GM23338 (cell line): ENCODE data around the gene CCDC9B. TPM values are rescaled to one million over a fixed set of nuclear protein-coding genes. Genes with fewer than 3 reads are reported as not detected.

ENCODE experiments used
- ATAC-seq: fragments of 200-7000 bp; cut with Tn5 transposase; 3 replicates; pipeline ENCODE4 v1.9.1; 2020
- DNase-seq: peaks from one replicate; pipeline ENCODE4 v3.0.0-alpha.2; 2015; ENCODE audit warnings: low spot score
- H2AFZ ChIP-seq: fragments of 200-600 bp; sonication (generic); 2 replicates; pipeline ENCODE4 v1.8.0; 2016; ENCODE audit warnings: antibody characterized with exemption, mild to moderate bottlenecking, moderate library complexity
- H3F3A ChIP-seq: fragments of 200-600 bp; sonication (generic); replicated peaks from 2 replicates; pipeline ENCODE4 v1.8.0; 2017; ENCODE audit warnings: antibody characterized with exemption, mixed run types, low read depth
- H3K27ac ChIP-seq: fragments of 200-600 bp; sonication (generic); 2 replicates; pipeline ENCODE4 v1.6.1; 2016; ENCODE audit warnings: low read depth
- H3K27me3 ChIP-seq: fragments of 200-600 bp; sonication (generic); 2 replicates; pipeline ENCODE4 v1.8.0; 2016; ENCODE audit warnings: mild to moderate bottlenecking, mixed run types, moderate library complexity; ENCODE audit not compliant: insufficient read depth
- H3K36me3 ChIP-seq: fragments of 200-600 bp; sonication (generic); 2 replicates; pipeline ENCODE4 v1.8.0; 2016; ENCODE audit warnings: mild to moderate bottlenecking; ENCODE audit not compliant: insufficient read depth
- H3K4me1 ChIP-seq: fragments of 200-600 bp; sonication (generic); 2 replicates; pipeline ENCODE4 v1.8.0; 2016; ENCODE audit warnings: mild to moderate bottlenecking, moderate library complexity; ENCODE audit not compliant: insufficient read depth
- H3K4me2 ChIP-seq: fragments of 200-600 bp; sonication (generic); 2 replicates; pipeline ENCODE4 v1.7.1; 2017; ENCODE audit warnings: mixed run types
- H3K4me3 ChIP-seq: fragments of 200-600 bp; sonication (generic); 2 replicates; pipeline ENCODE4 v1.6.1; 2016; ENCODE audit warnings: mixed run types
- H3K79me2 ChIP-seq: fragments of 200-600 bp; sonication (generic); replicated peaks from 2 replicates; pipeline ENCODE4 v1.8.0; 2017; ENCODE audit warnings: mild to moderate bottlenecking; ENCODE audit not compliant: insufficient read depth
- H3K9me2 ChIP-seq: fragments of 200-600 bp; sonication (generic); 2 replicates; pipeline ENCODE4 v1.8.0; 2017; ENCODE audit not compliant: insufficient read depth
- H4K20me1 ChIP-seq: fragments of 200-600 bp; sonication (generic); replicated peaks from 2 replicates; pipeline ENCODE4 v1.8.0; 2017; ENCODE audit warnings: mild to moderate bottlenecking; ENCODE audit not compliant: insufficient read depth
- H3K27ac Mint-ChIP-seq: 2 replicates; pipeline ENCODE4 v1.8.0; 2020; ENCODE audit warnings: inconsistent platforms, mild to moderate bottlenecking, moderate library complexity, mixed read lengths
- H3K27me3 Mint-ChIP-seq: 3 replicates; pipeline ENCODE4 v1.8.0; 2022; ENCODE audit warnings: low read depth, mild to moderate bottlenecking, moderate library complexity, mixed read lengths, inconsistent platforms; ENCODE audit not compliant: insufficient read depth, poor library complexity
- H3K36me3 Mint-ChIP-seq: 3 replicates; pipeline ENCODE4 v1.8.0; 2021; ENCODE audit warnings: low read depth, mild to moderate bottlenecking, inconsistent platforms, moderate library complexity, mixed read lengths
- H3K4me1 Mint-ChIP-seq: 3 replicates; pipeline ENCODE4 v1.8.0; 2020; ENCODE audit warnings: mild to moderate bottlenecking, inconsistent platforms, mixed read lengths
- H3K4me3 Mint-ChIP-seq: 3 replicates; pipeline ENCODE4 v1.8.0; 2021; ENCODE audit warnings: moderate library complexity, mild to moderate bottlenecking, inconsistent platforms, mixed read lengths
- H3K9me3 Mint-ChIP-seq: 3 replicates; pipeline ENCODE4 v1.8.0; 2020; ENCODE audit warnings: moderate library complexity, mild to moderate bottlenecking, inconsistent platforms, mixed read lengths
- EZH2 ChIP-seq: fragments of 200-600 bp; sonication (generic); IDR thresholded peaks from one replicate; pipeline ENCODE4 v1.8.0; 2017; ENCODE audit warnings: antibody characterized with exemption, mild to moderate bottlenecking, low read depth; ENCODE audit not compliant: unreplicated experiment
- JUNB ChIP-seq: IDR thresholded peaks from one replicate; pipeline ENCODE4 v1.6.1; 2016; ENCODE audit warnings: antibody characterized with exemption; ENCODE audit not compliant: unreplicated experiment
- NANOG ChIP-seq: IDR thresholded peaks from 2 replicates; pipeline ENCODE4 v1.6.1; 2016; ENCODE audit warnings: antibody characterized with exemption, borderline replicate concordance
- POLR2AphosphoS5 ChIP-seq: IDR thresholded peaks from 2 replicates; pipeline ENCODE4 v1.6.1; 2016; ENCODE audit warnings: antibody characterized with exemption, low read depth
- ZNF114 ChIP-seq: fragments of 250-450 bp; sonication (Bioruptor Pico); IDR thresholded peaks from 2 replicates; pipeline ENCODE4 v1.5.0; 2020; ENCODE audit warnings: mild to moderate bottlenecking, moderate library complexity
- ZNF331 ChIP-seq: fragments of 250-450 bp; sonication (Bioruptor Pico); IDR thresholded peaks from 2 replicates; pipeline ENCODE4 v1.5.0; 2020; ENCODE audit warnings: low read depth, mild to moderate bottlenecking, moderate library complexity
- polyA plus RNA-seq: library from polyadenylated mRNA; unstranded; fragments of >200 nt; fragmentation: Nextera tagmentation; extraction: Ambion mirVana; gene quantifications from 2 replicates; pipeline ENCODE4 v1.2.1, GENCODE V29; 2016
- total RNA-seq: library from RNA; depleted of rRNA; stranded (reverse); fragments of >200 nt; shearing (Covaris generic); gene quantifications from 2 replicates; pipeline ENCODE4 v1.2.3, GENCODE V29; 2014
- TF ChIP-seq, protein P1 (sequence below), 2 experiments: fragments of 200-600 bp in 1 of 2; sonication (generic) in 1 of 2; conservative IDR thresholded peaks; 2 replicates each; pipeline versions ENCODE4 v1.5.1 to v1.6.1; 2016 to 2017; ENCODE audit warnings: antibody characterized with exemption in 2 of 2, low read depth in 2 of 2, mild to moderate bottlenecking in 2 of 2, moderate library complexity in 1 of 2
- TF ChIP-seq, protein P2 (sequence below): IDR thresholded peaks from one replicate; pipeline ENCODE4 v1.6.1; 2018; ENCODE audit warnings: antibody characterized with exemption; ENCODE audit not compliant: unreplicated experiment
- TF ChIP-seq, protein P3 (sequence below): fragments of 250-450 bp; sonication (Bioruptor Pico); IDR thresholded peaks from 2 replicates; pipeline ENCODE4 v1.5.0; 2020; ENCODE audit warnings: mild to moderate bottlenecking, moderate library complexity

The CCDC9B gene
- total and polyA plus RNA-seq, 2 experiments from 2014 or later, result 0.18 to 0.97 TPM

DNA sequence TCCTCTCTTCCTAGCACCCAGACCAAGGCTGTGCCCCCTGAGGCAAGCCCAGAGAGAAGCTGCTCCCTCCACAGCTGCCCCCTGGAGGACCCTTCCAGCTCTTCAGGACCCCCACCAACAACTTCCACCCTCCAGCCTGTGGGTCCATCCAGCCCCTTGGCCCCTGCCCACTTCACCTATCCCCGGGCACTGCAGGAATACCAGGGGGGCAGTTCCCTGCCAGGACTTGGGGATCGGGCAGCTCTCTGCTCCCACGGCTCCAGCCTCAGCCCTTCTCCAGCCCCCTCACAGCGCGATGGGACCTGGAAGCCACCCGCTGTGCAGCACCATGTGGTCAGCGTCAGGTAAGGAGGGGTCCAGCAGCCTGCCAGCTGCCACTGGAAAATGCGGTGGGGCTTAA lies 22.9 kb upstream of the CCDC9B start (continued):
- TF ChIP-seq, protein P1, sequence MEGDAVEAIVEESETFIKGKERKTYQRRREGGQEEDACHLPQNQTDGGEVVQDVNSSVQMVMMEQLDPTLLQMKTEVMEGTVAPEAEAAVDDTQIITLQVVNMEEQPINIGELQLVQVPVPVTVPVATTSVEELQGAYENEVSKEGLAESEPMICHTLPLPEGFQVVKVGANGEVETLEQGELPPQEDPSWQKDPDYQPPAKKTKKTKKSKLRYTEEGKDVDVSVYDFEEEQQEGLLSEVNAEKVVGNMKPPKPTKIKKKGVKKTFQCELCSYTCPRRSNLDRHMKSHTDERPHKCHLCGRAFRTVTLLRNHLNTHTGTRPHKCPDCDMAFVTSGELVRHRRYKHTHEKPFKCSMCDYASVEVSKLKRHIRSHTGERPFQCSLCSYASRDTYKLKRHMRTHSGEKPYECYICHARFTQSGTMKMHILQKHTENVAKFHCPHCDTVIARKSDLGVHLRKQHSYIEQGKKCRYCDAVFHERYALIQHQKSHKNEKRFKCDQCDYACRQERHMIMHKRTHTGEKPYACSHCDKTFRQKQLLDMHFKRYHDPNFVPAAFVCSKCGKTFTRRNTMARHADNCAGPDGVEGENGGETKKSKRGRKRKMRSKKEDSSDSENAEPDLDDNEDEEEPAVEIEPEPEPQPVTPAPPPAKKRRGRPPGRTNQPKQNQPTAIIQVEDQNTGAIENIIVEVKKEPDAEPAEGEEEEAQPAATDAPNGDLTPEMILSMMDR (conservative IDR thresholded peaks at IDR 0.05; ENCODE audit: low read depth in 2 of 2), result no peak
- TF ChIP-seq, protein P2, sequence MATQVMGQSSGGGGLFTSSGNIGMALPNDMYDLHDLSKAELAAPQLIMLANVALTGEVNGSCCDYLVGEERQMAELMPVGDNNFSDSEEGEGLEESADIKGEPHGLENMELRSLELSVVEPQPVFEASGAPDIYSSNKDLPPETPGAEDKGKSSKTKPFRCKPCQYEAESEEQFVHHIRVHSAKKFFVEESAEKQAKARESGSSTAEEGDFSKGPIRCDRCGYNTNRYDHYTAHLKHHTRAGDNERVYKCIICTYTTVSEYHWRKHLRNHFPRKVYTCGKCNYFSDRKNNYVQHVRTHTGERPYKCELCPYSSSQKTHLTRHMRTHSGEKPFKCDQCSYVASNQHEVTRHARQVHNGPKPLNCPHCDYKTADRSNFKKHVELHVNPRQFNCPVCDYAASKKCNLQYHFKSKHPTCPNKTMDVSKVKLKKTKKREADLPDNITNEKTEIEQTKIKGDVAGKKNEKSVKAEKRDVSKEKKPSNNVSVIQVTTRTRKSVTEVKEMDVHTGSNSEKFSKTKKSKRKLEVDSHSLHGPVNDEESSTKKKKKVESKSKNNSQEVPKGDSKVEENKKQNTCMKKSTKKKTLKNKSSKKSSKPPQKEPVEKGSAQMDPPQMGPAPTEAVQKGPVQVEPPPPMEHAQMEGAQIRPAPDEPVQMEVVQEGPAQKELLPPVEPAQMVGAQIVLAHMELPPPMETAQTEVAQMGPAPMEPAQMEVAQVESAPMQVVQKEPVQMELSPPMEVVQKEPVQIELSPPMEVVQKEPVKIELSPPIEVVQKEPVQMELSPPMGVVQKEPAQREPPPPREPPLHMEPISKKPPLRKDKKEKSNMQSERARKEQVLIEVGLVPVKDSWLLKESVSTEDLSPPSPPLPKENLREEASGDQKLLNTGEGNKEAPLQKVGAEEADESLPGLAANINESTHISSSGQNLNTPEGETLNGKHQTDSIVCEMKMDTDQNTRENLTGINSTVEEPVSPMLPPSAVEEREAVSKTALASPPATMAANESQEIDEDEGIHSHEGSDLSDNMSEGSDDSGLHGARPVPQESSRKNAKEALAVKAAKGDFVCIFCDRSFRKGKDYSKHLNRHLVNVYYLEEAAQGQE, result no peak
- TF ChIP-seq ZNF331 (CRISPR knock-in tag), result no peak

GRCh38 chr15:40361640-40362039 lies 20.9 kb upstream of the CCDC9B start:
- Mint-ChIP-seq H3K9me3 (peaks cover 3% of the 10 kb centered on the region; the same call in 1 of the 3 replicates), H3K27me3 (peaks cover 19% of the 10 kb centered on the region), H3K27ac (no peak overlapping the region), H3K4me3 (no peak overlapping the region), H3K4me1 (peaks cover 14% of the 10 kb centered on the region), H3K36me3 (no peaks in the 10 kb centered on the region; the same call in 2 of the 3 replicates)
- Histone ChIP-seq H3K27me3 (peaks cover 26% of the 10 kb centered on the region), H3F3A (peaks cover 17% of the 10 kb centered on the region), H4K20me1 (no peaks in the 10 kb centered on the region), H3K27ac (no peak overlapping the region), H2AFZ (no peak overlapping the region), H3K4me1 (peaks cover 11% of the 10 kb centered on the region; the same call in 1 of the 2 replicates), H3K79me2 (no peaks in the 10 kb centered on the region), H3K36me3 (no peaks in the 10 kb centered on the region), H3K4me2 (no peak overlapping the region), H3K9me2 (no peaks in the 10 kb centered on the region), H3K4me3 (no peak overlapping the region)
- DNase-seq, result no peak
- ATAC-seq, result no peak
- TF ChIP-seq, protein P2, result no peak
- TF ChIP-seq ZNF114 (CRISPR knock-in tag) (no peak), NANOG (no peak), POLR2AphosphoS5 (no peak), EZH2 (no peak), ZNF331 (CRISPR knock-in tag) (no peak), JUNB (no peak)
- TF ChIP-seq, protein P3, sequence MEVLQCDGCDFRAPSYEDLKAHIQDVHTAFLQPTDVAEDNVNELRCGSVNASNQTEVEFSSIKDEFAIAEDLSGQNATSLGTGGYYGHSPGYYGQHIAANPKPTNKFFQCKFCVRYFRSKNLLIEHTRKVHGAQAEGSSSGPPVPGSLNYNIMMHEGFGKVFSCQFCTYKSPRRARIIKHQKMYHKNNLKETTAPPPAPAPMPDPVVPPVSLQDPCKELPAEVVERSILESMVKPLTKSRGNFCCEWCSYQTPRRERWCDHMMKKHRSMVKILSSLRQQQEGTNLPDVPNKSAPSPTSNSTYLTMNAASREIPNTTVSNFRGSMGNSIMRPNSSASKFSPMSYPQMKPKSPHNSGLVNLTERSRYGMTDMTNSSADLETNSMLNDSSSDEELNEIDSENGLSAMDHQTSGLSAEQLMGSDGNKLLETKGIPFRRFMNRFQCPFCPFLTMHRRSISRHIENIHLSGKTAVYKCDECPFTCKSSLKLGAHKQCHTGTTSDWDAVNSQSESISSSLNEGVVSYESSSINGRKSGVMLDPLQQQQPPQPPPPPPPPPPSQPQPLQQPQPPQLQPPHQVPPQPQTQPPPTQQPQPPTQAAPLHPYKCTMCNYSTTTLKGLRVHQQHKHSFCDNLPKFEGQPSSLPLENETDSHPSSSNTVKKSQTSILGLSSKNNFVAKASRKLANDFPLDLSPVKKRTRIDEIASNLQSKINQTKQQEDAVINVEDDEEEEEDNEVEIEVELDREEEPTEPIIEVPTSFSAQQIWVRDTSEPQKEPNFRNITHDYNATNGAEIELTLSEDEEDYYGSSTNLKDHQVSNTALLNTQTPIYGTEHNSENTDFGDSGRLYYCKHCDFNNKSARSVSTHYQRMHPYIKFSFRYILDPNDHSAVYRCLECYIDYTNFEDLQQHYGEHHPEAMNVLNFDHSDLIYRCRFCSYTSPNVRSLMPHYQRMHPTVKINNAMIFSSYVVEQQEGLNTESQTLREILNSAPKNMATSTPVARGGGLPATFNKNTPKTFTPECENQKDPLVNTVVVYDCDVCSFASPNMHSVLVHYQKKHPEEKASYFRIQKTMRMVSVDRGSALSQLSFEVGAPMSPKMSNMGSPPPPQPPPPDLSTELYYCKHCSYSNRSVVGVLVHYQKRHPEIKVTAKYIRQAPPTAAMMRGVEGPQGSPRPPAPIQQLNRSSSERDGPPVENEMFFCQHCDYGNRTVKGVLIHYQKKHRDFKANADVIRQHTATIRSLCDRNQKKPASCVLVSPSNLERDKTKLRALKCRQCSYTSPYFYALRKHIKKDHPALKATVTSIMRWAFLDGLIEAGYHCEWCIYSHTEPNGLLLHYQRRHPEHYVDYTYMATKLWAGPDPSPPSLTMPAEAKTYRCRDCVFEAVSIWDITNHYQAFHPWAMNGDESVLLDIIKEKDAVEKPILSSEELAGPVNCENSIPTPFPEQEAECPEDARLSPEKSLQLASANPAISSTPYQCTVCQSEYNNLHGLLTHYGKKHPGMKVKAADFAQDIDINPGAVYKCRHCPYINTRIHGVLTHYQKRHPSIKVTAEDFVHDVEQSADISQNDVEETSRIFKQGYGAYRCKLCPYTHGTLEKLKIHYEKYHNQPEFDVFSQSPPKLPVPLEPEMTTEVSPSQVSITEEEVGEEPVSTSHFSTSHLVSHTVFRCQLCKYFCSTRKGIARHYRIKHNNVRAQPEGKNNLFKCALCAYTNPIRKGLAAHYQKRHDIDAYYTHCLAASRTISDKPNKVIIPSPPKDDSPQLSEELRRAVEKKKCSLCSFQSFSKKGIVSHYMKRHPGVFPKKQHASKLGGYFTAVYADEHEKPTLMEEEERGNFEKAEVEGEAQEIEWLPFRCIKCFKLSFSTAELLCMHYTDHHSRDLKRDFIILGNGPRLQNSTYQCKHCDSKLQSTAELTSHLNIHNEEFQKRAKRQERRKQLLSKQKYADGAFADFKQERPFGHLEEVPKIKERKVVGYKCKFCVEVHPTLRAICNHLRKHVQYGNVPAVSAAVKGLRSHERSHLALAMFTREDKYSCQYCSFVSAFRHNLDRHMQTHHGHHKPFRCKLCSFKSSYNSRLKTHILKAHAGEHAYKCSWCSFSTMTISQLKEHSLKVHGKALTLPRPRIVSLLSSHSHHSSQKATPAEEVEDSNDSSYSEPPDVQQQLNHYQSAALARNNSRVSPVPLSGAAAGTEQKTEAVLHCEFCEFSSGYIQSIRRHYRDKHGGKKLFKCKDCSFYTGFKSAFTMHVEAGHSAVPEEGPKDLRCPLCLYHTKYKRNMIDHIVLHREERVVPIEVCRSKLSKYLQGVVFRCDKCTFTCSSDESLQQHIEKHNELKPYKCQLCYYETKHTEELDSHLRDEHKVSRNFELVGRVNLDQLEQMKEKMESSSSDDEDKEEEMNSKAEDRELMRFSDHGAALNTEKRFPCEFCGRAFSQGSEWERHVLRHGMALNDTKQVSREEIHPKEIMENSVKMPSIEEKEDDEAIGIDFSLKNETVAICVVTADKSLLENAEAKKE (CRISPR knock-in tag), result no peak
